OCI-LY3 (cell line): ENCODE results near the gene SHISA6.

ENCODE experiments used
- EZH2phosphoT487 ChIP-seq: fragments of 200-600 bp; shearing (Covaris generic); IDR thresholded peaks from 2 replicates; pipeline ENCODE4 v1.6.1; 2018; ENCODE audit warnings: antibody characterized with exemption, mixed run types, low read depth
- TF ChIP-seq, protein P1 (sequence below): fragments of 200-600, 300-600 bp; sonication (generic); IDR thresholded peaks from 2 replicates; pipeline ENCODE4 v1.5.1; 2014; ENCODE audit warnings: antibody characterized with exemption, low read length, low read depth

- TF ChIP-seq, protein P1, sequence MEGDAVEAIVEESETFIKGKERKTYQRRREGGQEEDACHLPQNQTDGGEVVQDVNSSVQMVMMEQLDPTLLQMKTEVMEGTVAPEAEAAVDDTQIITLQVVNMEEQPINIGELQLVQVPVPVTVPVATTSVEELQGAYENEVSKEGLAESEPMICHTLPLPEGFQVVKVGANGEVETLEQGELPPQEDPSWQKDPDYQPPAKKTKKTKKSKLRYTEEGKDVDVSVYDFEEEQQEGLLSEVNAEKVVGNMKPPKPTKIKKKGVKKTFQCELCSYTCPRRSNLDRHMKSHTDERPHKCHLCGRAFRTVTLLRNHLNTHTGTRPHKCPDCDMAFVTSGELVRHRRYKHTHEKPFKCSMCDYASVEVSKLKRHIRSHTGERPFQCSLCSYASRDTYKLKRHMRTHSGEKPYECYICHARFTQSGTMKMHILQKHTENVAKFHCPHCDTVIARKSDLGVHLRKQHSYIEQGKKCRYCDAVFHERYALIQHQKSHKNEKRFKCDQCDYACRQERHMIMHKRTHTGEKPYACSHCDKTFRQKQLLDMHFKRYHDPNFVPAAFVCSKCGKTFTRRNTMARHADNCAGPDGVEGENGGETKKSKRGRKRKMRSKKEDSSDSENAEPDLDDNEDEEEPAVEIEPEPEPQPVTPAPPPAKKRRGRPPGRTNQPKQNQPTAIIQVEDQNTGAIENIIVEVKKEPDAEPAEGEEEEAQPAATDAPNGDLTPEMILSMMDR = no peak
- no peak for TF ChIP-seq EZH2phosphoT487
These were observed 1.5 kb upstream of the SHISA6 start for GRCh38 chr17:11239379-11239970.
